RWPE1 (cell line): ENCODE results near the gene KHSRP.

ENCODE experiments used
- CTCF ChIA-PET: fragments of 350-600 bp; sonication (Branson Sonifier 250); formaldehyde crosslinking; extraction: SDS; loops from one replicate; lab custom pipeline; 2021; lab: Yijun Ruan, JAX
- POLR2A ChIA-PET: fragments of 400-600 bp; formaldehyde crosslinking; extraction: SDS; loops from one replicate; lab custom pipeline; 2020; ENCODE audit warnings: antibody characterized with exemption; ENCODE audit not compliant: low non-redundant PET; lab: Yijun Ruan, JAX
- DNase-seq: peaks from one replicate; pipeline ENCODE4 v3.0.0; 2012; ENCODE audit warnings: low spot score
- H3K27ac ChIP-seq: fragments of 450-650 bp; 2 replicates; pipeline ENCODE4 v1.5.1; 2017
- TF ChIP-seq, protein P1 (sequence below): fragments of 450-650 bp; conservative IDR thresholded peaks from 2 replicates; pipeline ENCODE4 v1.5.1; 2017; ENCODE audit warnings: low read depth, mild to moderate bottlenecking

Gene KHSRP

GRCh38 chr19:6414793-6415590, 9.6 kb downstream of the KHSRP start:
- TF ChIP-seq, protein P1, sequence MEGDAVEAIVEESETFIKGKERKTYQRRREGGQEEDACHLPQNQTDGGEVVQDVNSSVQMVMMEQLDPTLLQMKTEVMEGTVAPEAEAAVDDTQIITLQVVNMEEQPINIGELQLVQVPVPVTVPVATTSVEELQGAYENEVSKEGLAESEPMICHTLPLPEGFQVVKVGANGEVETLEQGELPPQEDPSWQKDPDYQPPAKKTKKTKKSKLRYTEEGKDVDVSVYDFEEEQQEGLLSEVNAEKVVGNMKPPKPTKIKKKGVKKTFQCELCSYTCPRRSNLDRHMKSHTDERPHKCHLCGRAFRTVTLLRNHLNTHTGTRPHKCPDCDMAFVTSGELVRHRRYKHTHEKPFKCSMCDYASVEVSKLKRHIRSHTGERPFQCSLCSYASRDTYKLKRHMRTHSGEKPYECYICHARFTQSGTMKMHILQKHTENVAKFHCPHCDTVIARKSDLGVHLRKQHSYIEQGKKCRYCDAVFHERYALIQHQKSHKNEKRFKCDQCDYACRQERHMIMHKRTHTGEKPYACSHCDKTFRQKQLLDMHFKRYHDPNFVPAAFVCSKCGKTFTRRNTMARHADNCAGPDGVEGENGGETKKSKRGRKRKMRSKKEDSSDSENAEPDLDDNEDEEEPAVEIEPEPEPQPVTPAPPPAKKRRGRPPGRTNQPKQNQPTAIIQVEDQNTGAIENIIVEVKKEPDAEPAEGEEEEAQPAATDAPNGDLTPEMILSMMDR = no peak
- CTCF ChIA-PET = interaction anchor here (0.6 to 0.8 kb wide), 2 partner anchors 9 to 76 kb away, joined by 3 to 7 read pairs; no protein-coding TSS in a partner anchor
- no peak for DNase-seq
- H3K27ac ChIP-seq = peak overlapping the region; percentile 25
- POLR2A ChIA-PET = no interaction called here

- ChIA-PET POLR2A (no interaction called here), CTCF (no interaction called here)
- TF ChIP-seq, protein P1 = no peak
Measured at GRCh38 chr19:6413721-6414643, 10.6 kb downstream of the KHSRP start.

GRCh38 chr19:6413291-6413690, 11.3 kb downstream of the KHSRP start:
- TF ChIP-seq, protein P1 = no peak
- ChIA-PET POLR2A (no interaction called here), CTCF (no interaction called here)
- H3K27ac ChIP-seq = no peak overlapping the region
- no peak for DNase-seq

More at GRCh38 chr19:6413721-6414643, 10.6 kb downstream of the KHSRP start:
- H3K27ac ChIP-seq = peak overlapping the region; percentile 25
- no peak for DNase-seq

- ChIA-PET POLR2A (interaction anchor here (0.6 kb wide), 1 partner anchor 292 kb away, joined by 3 read pairs; no protein-coding TSS in a partner anchor), CTCF (no interaction called here)
- H3K27ac ChIP-seq = peak overlapping the region; percentile 11; the same call in 1 of the 2 replicates
- TF ChIP-seq, protein P1 = peak; percentile 37
- no peak for DNase-seq
Measured at GRCh38 chr19:6412447-6413091, 12.0 kb downstream of the KHSRP start.

DNA sequence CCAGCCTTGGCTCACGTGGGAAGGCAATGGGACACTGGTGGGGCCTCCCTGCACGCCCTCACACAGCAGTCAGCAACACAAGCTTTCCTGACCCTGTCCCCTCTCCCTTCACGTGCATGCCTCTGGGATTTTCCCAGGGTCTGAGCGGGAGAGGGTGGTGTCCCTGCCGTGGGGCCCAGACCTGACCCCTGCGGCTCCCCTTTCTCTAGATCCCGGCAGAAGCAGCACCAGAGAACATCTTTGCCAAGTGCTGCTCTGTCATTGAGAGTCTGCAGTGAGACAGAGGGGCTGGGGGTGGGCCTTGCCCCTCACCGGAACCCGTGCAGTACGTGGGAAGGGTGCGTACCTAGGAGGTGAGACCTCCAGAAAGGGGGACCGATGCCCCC, 12.6 kb downstream of the KHSRP start:
- CTCF ChIA-PET = no interaction called here
- POLR2A ChIA-PET = no interaction called here
- DNase-seq = no peak
- H3K27ac ChIP-seq = peak overlapping the region; percentile 11; the same call in 1 of the 2 replicates
- TF ChIP-seq, protein P1 = no peak

GRCh38 chr19:6409346-6409745, 15.3 kb downstream of the KHSRP start:
- CTCF ChIA-PET = no interaction called here
- no peak for DNase-seq
- POLR2A ChIA-PET = interaction anchor here (0.6 kb wide), 1 partner anchor 34 kb away, joined by 3 read pairs; the partner anchor contains the start of gene PSPN
- no peak overlapping the region for H3K27ac ChIP-seq
- TF ChIP-seq, protein P1 = no peak
